NCI-H1694 treated with DMSO at 0.1 percent for 48 hours (cell line): ENCODE measurements around the gene OBSCN.

Source experiments
- DNase-seq: peaks from one replicate; lab custom pipeline; 2025; lab: John Stamatoyannopoulos, UW

The OBSCN gene

DNA sequence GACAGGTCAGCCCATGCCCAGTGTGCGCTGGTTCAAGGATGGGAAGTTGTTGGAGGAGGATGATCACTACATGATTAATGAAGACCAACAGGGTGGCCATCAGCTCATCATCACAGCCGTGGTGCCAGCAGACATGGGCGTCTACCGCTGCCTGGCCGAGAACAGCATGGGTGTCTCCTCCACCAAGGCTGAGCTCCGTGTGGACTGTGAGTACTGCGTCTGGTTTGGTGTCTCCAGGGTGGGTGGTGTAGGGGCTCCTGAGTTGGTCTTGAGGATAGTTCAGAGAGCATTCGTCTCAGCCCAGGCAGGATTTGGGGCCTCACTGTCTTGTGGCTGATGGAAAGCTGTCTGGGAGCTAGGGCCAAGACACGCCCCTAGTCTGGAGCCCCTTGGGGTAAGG is 115.6 kb downstream of the OBSCN start:
- DNase-seq = no peak

DNA sequence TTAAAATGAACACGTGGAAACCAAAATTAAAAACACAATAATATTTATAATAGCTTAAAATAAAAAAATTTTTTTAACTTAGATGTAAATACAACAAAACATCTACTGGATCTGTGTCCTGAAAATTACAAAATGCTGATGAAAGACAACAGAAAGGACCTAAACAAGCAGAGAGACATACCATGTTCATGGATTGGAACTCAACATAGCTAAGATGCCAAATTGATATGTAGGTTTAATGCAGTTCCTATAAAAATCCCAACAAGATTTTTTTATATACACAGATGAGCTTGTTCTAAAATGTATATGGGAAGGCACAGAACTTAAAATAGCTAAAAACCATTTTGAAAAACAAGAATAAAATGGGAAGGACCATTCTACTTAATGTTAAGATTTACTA is 117.4 kb downstream of the OBSCN start:
- DNase-seq = no peak

DNA sequence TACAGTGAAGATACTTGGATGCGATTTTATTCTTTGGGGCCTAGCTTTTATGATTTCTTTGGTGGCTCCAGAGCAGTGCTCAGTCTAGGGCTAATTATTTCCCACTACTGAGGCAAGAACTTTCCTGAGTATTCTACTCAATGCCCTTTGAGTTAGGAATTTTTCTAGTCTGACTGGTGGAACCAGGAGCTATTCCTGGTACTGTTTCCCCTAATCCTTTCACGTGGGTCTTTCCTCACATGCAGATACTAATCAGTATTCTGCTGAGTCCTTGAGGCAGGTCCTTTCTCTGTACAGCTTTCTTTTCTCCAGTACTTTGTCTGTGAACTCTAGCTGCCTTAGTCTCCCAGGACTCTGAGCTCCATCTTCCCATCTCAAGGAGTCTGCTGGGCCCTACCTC is 122.0 kb downstream of the OBSCN start:
- DNase-seq = no peak

DNA sequence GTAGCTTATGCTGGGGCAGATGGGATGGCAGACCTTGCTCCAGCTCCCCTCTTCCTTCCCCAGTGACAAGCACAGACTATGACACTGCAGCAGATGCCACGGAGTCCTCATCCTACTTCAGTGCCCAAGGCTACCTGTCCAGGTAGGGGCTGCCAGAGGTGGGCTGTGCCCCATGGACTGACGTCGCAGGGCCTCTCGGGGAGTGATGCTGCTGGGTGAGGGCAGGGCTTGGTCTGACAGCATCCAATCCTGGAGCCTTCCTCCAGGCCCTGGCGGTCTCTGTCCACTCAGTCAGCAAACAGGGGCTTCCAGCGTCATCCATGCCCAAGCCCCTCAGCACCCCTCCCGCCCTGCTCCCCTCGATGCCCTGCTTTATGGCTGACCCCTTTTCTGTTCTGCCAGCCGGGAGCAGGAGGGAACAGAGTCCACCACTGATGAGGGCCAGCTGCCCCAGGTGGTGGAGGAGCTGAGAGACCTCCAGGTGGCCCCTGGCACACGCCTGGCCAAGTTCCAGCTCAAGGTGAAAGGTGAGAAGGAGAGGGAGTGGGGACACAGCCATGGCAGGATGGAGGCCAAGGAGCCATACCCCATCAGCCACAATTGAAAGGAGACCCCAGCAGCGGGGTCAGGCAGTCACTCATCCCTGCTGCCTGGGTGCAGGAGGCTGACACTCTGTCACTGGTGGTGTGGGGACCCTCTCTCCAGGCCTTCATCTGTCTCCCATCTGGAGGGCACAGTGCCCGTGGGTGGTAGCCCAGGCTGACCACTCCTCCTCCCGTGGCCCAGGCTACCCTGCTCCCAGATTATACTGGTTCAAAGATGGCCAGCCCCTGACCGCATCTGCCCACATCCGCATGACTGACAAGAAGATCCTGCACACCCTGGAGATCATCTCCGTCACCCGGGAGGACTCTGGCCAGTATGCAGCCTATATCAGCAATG is 125.2 kb downstream of the OBSCN start:
- DNase-seq = no peak

DNA sequence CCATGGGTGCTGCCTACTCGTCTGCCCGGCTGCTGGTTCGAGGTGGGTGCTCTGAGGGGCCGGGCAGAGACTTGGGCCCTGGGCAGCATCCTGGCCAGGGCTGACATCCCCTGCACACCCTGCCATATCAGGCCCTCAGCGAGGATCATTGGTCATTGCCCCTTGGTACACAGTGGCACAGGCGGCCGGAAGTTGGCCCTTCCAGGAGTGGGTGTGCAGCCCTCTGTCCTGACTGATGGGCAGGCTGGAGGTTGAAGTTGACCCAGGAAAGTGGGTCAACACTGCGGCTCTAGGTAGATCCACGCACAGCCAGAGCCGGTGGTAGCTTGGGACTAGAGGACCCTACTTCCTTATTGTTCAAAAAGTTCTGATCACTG is 125.9 kb downstream of the OBSCN start:
- DNase-seq = no peak

DNA sequence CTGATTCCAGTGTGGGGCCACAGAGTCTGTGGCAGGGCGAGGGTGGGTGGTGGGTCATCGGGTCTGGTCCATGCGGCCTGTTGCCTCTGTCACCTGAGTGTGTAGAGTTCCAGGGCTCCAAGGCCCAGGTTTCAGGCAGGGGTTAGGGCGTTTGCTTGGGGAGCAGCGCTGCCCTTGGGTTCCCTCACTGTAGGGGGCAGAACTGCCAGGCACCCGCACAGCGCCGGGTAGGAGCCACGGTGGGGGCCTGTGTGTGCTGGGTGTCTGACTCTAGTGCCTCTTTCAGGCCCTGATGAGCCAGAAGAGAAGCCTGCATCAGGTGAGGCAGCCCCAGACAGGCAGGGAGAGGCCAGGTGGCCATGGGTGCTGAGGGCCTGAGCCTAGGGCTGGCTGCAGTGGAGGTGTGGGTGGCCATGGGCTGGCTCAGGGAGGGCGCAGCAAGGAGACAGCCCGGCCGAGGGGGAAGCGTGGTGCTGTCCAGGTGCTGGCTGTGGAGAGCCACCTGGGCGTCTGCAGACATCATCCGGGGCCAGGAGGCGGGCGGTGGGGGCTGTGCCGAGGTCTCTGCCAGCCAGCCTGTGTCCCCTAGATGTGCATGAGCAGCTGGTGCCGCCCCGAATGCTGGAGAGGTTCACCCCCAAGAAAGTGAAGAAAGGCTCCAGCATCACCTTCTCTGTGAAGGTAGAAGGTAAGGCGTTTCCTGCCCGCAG is 126.5 kb downstream of the OBSCN start:
- DNase-seq = no peak

DNA sequence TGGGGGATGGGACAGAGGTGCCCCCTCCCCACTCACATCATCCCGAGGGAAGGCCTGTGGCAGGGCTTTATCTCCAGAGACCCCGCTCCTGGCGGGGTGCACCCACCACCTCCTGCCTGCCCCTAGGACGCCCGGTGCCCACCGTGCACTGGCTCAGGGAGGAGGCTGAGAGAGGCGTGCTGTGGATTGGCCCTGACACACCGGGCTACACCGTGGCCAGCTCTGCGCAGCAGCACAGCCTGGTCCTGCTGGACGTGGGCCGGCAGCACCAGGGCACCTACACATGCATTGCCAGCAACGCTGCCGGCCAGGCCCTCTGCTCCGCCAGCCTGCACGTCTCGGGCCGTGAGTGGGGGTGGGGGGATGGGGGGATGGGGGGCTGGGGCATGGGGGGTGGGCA is 127.1 kb downstream of the OBSCN start:
- DNase-seq = no peak

DNA sequence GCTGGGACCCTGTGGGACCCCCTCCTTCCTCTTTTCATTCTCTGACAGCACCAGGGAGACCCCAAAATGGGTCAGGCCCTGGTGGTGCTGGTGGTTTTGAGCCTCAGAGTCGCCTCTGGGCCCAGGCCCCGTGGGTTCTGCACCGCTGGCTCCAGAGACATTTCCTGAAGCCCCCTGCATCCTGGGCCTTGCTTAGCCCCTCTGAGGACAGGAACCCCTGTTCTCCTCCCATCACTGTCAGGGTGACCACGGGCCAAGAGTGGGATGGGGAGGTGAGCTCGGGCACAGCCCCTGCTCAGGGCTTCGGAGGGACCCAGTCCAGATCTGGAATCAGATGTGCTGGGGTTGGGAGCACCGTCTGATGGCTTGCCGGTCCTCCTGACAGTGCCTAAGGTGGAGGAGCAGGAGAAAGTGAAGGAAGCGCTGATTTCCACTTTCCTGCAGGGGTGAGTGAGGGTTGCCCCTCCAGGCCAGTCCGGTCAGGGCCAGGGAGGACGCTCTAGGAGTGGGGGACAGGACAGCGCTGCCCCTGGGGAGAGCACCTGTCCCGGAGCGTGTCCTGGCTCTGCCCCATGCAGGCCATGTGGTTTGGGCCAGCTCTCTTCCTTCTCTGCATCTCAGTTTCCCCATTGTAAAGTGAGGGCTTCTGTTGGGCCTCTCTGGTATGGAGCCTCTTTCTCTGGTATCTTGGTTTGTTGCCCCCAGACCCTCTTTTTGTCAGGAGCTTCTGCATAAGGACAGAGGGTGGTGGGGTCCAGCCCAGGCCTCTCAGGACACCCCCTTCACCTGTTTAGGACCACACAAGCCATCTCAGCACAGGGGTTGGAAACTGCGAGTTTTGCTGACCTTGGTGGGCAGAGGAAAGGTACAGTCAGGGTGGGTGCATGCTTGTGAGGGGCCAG is 127.8 kb downstream of the OBSCN start:
- DNase-seq = no peak

DNA sequence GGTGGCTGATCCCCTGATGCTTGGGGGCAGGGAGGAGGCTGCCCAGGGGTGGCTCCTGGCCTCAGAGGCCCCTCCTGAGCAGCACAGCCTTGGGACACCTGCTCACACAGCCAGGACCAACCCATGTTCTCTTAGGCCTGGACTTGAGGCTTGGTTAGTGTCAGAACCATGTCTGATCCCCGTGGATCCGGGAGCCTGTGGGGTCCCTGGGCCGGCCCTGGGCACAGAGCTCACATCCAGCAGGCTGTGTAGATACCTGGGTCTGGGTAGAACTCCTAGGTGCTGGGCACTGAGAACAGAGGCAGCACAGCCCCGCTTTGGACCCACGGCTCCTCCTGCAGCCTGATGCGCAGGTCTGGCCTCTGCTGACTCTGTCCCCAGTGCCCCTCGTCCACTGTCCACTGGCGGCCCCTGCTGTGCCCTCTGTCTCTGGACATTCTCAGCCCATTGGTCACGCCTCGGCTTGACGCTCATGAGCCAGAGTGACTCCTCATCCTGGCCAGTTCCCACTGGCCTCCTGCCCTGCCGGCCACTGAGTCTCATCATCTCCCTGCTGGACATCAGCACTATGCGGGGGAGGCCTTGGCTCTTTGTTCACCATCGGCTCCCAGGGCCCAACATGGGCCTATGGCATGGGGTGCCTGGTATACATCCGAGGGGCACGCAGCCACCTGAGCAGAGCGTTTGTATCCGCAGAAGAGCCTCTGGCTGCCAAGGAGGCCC is 128.6 kb downstream of the OBSCN start:
- DNase-seq = no peak

DNA sequence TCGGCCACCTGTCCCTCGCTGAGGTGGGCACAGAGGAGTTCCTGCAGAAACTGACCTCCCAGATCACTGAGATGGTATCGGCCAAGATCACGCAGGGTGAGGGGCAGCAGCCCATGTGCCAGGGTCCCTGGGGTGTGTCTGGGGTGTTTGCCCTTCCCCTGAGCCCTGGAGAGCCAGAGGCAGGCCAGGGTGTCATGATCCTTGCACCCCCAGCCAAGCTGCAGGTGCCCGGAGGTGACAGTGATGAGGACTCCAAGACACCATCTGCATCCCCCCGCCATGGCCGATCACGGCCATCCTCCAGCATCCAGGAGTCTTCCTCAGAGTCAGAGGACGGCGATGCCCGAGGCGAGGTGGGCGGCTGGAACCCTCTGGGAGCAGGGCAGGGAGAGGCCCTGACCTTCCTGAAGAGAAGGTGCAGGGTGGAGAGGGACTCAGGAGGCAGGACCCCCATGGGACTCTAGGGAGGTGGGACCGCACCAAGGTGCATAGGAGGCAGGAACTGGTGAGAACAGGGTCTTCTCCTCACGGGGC is 129.3 kb downstream of the OBSCN start:
- DNase-seq = no peak

DNA sequence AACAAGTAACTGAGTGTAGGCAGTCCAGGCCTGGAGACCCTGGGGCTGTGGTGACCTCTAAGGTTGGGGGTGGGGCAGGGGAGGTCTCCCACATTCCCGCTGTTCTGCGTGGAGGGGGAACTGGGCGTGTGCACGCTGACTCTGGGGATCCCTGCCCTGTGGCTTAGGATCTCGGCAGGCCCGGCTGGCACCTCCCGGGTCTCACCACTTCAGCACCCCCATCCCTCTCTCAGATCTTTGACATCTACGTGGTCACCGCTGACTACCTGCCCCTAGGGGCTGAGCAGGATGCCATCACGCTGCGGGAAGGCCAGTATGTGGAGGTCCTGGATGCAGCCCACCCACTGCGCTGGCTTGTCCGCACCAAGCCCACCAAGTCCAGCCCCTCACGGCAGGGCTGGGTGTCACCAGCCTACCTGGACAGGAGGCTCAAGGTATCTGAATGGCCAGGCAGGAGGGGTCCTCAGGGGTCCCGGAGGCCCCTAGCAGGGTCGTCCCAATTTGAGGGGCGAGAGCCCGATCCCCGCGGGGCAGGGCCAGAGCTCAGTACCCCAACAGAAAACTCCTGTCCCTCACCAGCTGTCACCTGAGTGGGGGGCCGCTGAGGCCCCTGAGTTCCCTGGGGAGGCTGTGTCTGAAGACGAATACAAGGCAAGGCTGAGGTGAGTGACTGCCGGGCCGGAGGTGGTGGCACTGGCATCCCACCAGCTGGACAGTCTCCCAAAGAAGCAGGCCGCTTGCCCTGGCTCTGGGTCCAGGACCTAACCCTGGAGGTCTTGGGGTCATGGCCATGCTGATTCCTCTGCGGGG is 130.1 kb downstream of the OBSCN start:
- no peak for DNase-seq

DNA sequence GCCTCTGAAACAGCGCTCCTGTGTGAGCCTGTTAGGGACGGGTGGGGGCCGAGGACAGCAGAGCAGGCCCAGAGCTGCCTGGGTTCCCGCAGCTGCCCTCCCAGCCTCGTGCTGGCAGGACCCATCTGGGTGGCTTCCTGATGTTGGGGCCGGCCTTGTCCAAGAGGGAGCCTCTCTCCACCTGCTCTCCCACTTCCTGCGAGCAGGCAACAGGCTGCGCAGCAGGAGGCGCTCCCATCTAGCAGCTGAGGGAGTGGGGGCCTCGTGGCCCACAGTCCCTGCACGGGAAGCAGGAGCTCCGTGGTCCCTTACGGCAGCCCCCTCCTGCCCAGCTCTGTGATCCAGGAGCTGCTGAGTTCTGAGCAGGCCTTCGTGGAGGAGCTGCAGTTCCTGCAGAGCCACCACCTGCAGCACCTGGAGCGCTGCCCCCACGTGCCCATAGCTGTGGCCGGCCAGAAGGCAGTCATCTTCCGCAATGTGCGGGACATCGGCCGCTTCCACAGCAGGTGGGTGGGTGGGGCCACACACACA is 130.7 kb downstream of the OBSCN start:
- no peak for DNase-seq

DNA sequence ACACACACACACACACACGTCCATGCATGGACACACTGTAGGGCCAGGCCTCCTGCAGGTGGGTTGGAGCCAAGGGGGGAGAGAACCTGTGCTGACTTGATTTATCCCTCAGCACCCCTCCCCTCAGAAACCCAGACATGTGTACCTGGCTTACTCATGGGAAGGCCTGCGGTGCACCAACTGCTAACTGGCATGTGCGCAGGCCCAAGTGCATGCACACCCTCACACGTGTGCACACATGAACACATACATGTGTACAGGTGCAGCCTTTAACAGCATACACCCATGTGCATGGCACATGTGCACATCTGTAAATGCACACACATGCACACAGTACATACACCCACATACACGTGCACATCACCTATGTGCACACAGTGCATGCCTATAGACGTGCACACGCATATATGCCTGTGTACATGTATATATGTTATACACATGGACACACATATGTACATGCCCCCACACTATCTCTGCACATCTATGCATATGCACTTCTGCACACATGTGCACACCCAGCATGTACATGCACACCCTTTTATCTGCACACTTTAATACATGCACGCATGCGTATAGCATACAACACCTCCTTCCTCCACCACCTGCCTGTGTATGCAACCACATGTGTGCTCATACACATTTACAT is 131.3 kb downstream of the OBSCN start:
- no peak for DNase-seq

DNA sequence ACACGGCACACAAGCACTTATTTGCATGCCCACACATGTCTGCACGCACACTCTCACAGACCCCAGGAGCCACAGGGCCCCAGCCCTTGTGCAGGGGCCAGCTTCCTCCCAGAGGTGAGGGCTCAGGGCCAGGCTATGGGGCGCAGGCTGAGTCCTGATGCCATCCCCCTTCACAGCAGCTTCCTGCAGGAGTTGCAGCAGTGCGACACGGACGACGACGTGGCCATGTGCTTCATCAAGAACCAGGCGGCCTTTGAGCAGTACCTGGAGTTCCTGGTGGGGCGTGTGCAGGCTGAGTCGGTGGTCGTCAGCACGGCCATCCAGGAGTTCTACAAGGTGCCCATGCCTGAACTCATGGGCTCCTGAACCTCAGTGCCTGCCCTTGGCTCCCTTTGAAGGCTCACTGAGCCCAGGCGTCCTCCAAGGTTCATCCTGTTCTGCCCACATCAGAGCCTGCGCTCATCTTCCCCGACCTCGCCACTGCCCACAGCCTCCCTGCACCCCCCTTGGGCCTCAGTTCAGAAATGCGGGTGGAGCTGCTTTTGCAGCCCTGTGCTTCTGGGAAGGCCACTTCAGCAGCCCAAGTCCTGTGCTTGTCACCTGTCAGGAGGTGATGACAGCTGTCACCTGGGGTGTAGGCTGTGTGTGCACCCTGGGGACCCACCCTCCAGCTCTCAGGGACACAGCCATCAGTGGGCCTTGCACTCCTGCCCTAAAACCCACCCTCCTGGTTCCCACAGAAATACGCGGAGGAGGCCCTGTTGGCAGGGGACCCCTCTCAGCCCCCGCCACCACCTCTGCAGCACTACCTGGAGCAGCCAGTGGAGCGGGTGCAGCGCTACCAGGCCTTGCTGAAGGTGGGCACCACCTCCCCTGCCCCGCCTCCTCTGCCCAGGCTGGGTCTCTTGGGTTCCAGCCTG is 132.2 kb downstream of the OBSCN start:
- no peak for DNase-seq

DNA sequence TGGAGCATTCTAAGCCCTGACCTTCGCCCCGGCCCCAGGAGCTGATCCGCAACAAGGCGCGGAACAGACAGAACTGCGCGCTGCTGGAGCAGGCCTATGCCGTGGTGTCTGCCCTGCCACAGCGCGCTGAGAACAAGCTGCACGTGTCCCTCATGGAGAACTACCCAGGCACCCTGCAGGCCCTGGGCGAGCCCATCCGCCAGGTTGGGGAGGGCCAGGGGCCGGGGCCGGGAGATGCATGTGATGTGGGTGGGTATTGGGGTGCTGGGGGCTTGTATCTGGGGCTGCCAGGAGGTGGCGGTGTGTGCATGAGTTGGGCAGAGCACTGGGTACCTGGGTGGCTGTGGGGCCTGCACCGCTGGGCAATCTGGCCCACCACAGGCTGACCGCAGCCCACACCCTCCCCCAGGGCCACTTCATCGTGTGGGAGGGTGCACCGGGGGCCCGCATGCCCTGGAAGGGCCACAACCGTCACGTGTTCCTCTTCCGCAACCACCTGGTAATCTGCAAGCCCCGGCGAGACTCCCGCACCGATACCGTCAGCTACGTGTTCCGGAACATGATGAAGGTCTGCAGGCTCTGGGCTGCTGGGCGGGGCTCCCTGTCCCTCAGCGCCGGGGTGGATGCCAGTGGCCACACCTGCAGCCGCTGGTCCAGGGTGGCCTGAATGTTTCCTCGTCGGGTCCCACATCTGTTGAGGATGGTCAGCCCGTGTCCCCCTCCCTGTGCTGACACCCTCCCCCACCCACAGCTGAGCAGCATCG is 133.0 kb downstream of the OBSCN start:
- DNase-seq = no peak

DNA sequence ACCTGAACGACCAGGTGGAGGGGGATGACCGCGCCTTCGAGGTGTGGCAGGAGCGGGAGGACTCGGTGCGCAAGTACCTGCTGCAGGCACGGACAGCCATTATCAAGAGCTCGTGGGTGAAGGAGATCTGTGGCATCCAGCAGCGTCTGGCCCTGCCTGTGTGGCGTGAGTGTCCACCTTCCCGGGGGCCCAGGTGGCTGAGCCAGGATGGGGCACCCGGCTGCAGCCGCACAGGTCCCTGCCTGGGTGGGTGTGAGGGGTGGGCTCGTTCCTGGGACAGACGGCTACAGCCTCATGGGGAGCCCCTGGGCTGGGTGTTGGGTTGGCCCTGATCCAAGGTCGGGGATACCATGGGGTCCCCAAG is 133.6 kb downstream of the OBSCN start:
- DNase-seq = no peak

DNA sequence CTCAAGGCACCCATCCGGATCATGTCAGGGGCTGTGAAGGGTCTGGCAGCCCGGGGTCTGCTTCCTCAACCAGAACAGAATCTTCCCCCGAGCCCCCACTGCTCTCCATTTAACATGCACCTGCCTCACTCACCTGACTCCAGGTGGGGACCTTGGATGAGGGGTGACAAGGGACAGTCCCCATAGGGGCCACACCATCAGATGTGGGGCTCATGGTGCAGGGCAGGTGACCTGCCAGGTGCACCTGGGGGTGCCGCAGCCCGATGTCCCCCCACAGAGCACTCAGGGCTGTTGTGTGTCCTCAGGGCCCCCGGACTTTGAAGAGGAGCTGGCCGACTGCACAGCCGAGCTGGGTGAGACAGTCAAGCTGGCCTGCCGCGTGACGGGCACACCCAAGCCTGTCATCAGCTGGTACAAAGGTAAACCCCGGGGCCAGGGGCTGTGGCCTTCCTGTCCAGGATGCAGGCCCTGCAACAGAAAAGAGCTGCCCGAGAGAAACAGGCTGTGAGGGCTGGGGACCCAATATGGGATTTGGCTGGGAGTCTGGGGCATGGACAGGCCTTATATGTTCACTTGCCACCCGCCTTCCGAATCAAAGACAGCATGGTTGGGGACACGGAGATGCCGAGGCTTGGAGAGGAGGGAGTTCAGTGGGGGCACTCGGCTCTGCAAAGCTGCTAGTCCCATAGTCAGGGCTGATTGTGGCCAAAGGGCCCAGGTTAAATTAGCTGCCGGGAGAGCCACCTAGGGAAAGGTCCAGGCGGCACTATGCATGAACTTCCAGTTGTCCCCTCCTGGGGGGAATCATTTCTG is 134.2 kb downstream of the OBSCN start:
- DNase-seq = no peak
